Activated T-cell treated with anti-CD3 and anti-CD28 coated beads, Interleukin-2, amount 50 U/mL, for 72 hours (primary cell): Measurements from ENCODE around the gene PGLYRP3. TPM values are rescaled to one million over a fixed set of nuclear protein-coding genes. Genes with fewer than 3 reads are reported as not detected.
A peak's percentile ranks its signal among the peaks of the same experiment; 100 is the strongest.

Experiments used
- ATAC-seq, 2 donors: fragments of 150-1000 bp; cut with Tn5 transposase; replicated peaks in 1 of 2; 2 replicates each; pipeline ENCODE4 v1.10.0; 2021; ENCODE audit warnings: moderate library complexity in 2 of 2, mild to moderate bottlenecking in 1 of 2
- DNase-seq, 2 donors: peaks; one replicate each; pipeline ENCODE4 v3.0.0; 2021 to 2022; ENCODE audit warnings: mixed read lengths in 1 of 2
- H3K27ac Mint-ChIP-seq: one replicate; pipeline ENCODE4 v1.8.0; 2022; ENCODE audit warnings: mild to moderate bottlenecking, moderate library complexity, mixed read lengths
- H3K27me3 Mint-ChIP-seq: one replicate; pipeline ENCODE4 v1.8.0; 2022; ENCODE audit warnings: low read depth, mixed read lengths
- H3K36me3 Mint-ChIP-seq, 2 donors: one replicate each; pipeline ENCODE4 v1.8.0; 2022; ENCODE audit warnings: mixed read lengths in 2 of 2, mild to moderate bottlenecking in 1 of 2; ENCODE audit not compliant: insufficient read depth in 2 of 2
- H3K4me1 Mint-ChIP-seq: one replicate; pipeline ENCODE4 v1.8.0; 2022; ENCODE audit warnings: low read depth, mixed read lengths
- H3K4me3 Mint-ChIP-seq, 2 donors: one replicate each; pipeline ENCODE4 v1.8.0; 2022; ENCODE audit warnings: mild to moderate bottlenecking in 2 of 2, mixed read lengths in 2 of 2, moderate library complexity in 2 of 2
- H3K9me3 Mint-ChIP-seq, 2 donors: one replicate each; pipeline ENCODE4 v1.8.0; 2022; ENCODE audit warnings: mixed read lengths in 2 of 2
- total RNA-seq, 2 donors: library from RNA; stranded (reverse); gene quantifications; one replicate each; pipeline ENCODE4 v1.2.3, GENCODE V29; 2022

PGLYRP3 gene
- total RNA-seq, 2 donors from 2014 or later, result not detected

DNA sequence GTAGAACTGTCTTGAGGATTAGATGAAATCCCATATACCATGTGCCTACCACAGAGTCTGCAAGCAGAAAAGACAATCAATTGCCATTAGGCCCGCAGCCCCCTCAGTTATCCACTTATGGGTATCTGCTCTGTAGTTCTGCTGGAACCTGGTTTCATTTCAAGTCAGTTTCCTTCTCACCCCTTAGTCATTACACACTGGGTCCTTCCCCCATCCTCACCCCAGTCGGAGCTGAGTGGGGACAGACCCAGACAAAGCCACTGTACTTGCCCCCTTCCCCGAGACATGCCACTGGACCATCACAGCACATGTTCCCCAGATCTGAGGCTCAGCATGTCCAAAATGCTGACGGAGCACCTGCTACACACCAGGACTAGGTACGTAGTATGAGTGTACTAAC is 21.2 kb downstream of the PGLYRP3 start:
- H3K4me1 Mint-ChIP-seq, result peaks cover 28% of the 10 kb centered on the region
- ATAC-seq (peak; percentile 85 to 86), DNase-seq (peak; percentile 14 to 19)
- no peaks in the 10 kb centered on the region for H3K9me3 Mint-ChIP-seq
- H3K4me3 Mint-ChIP-seq, result peak overlapping the region in 1 of 2 donors; percentile 38
- H3K27me3 Mint-ChIP-seq, result peaks cover 21% of the 10 kb centered on the region
- no peak overlapping the region for H3K27ac Mint-ChIP-seq
- H3K36me3 Mint-ChIP-seq, result no peaks in the 10 kb centered on the region

DNA sequence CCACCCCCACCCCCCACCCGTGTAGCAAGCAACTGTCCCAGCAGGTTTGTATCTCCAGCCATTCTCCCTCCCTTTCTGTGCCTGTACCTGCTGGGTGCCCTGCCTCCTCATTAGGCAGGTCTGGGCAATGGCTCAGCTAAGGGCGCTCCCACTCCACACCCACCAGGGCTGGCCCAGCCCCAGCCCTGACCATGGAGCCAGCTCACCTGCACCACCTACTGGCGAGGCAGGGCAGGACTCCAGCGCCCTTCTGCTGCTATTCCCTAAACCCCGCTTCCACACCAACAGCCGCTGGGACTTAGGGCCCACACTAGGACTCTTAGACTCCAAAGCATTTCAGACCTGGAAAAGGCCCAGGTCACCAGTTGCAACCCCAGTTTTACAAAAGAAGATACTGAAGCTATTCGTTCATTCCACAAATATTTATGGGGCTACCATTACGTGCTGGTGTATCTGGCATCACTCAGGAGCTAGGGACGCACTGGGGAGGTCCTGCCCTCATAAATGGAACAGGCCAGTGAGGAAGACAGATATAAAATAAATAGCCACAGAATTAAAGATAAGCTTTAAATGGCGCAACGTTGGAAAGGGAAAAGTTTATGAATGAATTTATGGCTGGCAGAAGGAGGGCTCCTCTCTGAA is 24.0 kb downstream of the PGLYRP3 start:
- no peak overlapping the region for H3K4me3 Mint-ChIP-seq
- no peak overlapping the region for H3K27ac Mint-ChIP-seq
- H3K9me3 Mint-ChIP-seq, result no peaks in the 10 kb centered on the region
- peaks cover 21% of the 10 kb centered on the region for H3K4me1 Mint-ChIP-seq
- H3K36me3 Mint-ChIP-seq, result no peaks in the 10 kb centered on the region
- peaks cover 17% of the 10 kb centered on the region for H3K27me3 Mint-ChIP-seq
- peak in 1 of 2 donors; percentile 37 for ATAC-seq
- peak; percentile 22 to 35 for DNase-seq

DNA sequence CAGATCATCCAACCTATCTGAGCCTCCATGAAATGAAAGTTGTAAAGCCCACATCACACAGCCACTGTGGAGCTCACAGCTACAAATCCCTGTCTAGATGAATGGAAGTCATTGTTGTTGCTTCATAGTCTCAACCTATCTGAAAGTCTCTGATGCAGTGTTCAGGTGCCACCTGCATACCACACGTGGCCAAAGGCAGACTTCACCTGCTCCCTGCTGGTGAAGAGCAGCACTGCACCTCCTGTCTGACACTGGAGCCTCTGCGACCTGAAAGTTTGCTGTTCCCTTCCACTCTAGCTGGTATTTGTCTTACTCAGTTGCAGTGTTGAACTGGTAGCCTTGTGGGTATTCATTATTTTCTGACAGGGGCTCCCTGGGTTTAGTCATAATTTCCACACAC is 34.9 kb downstream of the PGLYRP3 start:
- no peak overlapping the region for H3K4me3 Mint-ChIP-seq
- H3K36me3 Mint-ChIP-seq, result no peaks in the 10 kb centered on the region
- H3K27me3 Mint-ChIP-seq, result peaks cover 12% of the 10 kb centered on the region
- H3K27ac Mint-ChIP-seq, result no peak overlapping the region
- H3K4me1 Mint-ChIP-seq, result no peaks in the 10 kb centered on the region
- no peaks in the 10 kb centered on the region for H3K9me3 Mint-ChIP-seq
- DNase-seq (peak; percentile 59 to 60), ATAC-seq (peak; percentile 72 to 77)

DNA sequence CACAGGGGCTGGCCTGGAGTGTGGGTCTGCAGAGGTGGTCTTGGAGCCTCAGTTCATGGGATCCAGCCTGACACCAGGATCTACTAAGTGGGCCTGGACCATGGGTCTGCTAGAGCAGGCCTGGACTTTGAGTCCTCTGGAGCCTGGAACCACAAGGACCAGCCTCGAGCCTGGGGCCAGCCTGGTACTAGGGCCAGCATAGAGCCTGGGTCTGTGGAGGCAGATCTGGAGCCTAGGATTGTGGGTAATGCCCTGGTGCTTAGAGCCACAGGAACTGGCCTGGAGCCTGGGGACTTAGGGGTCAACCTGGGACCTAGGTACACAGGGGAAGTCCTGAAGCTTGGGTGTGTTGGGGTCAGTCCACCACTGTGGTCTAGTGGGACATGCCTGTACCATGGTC is 40.6 kb downstream of the PGLYRP3 start:
- DNase-seq (no peak), ATAC-seq (no peak)
- H3K27me3 Mint-ChIP-seq, result peaks cover 19% of the 10 kb centered on the region
- H3K9me3 Mint-ChIP-seq, result peaks cover 0 to 1% of the 10 kb centered on the region in 2 donors
- H3K4me1 Mint-ChIP-seq, result no peaks in the 10 kb centered on the region
- no peak overlapping the region for H3K27ac Mint-ChIP-seq
- H3K4me3 Mint-ChIP-seq, result no peak overlapping the region
- no peaks in the 10 kb centered on the region for H3K36me3 Mint-ChIP-seq

DNA sequence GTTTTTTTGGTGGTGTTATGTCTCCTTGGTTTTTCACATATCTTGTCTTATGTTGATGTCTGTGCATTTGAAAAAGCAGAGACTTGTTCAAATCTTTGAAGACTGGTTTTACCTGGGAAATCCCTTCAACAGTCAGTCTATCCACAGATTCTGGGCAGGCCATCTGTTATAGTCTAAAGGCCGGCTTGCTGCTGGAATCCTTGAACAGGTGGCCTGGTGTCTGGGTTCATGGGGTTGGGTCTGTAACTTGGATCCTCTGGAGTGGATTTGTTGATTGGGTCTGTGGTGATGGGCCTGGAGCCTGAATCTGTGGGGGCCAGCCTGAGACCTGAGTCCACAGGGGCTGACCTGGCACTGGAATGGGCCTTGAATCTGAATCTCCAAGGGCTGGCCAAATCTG is 41.0 kb downstream of the PGLYRP3 start:
- Mint-ChIP-seq H3K27ac (no peak overlapping the region), H3K27me3 (peaks cover 23% of the 10 kb centered on the region), H3K36me3 (no peaks in the 10 kb centered on the region), H3K4me3 (no peak overlapping the region), H3K4me1 (no peaks in the 10 kb centered on the region), H3K9me3 (peaks cover 0 to 1% of the 10 kb centered on the region in 2 donors)
- ATAC-seq, result no peak
- DNase-seq, result no peak

DNA sequence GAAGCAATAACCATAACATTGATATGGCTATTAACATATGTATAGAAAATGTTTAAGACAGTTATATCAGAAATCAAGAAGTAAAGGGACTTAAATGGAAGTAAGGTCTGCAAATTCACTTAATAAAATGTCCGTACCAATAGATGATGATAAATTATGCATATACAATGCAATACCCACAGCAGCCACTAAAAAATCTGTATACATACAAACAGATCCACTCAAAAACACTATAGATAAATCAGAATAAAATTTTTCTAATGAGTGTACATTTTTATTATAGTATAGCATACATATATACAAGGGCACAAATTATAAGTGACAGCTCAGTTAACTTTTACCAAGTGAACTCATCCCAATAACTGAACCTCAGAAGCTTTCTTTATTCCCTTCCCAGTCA is 47.3 kb downstream of the PGLYRP3 start:
- no peak for DNase-seq
- H3K27me3 Mint-ChIP-seq, result peaks cover 74% of the 10 kb centered on the region
- no peak overlapping the region for H3K27ac Mint-ChIP-seq
- H3K9me3 Mint-ChIP-seq, result peaks cover 0 to 1% of the 10 kb centered on the region in 2 donors
- H3K4me3 Mint-ChIP-seq, result no peak overlapping the region
- H3K36me3 Mint-ChIP-seq, result no peaks in the 10 kb centered on the region
- peaks cover 30% of the 10 kb centered on the region for H3K4me1 Mint-ChIP-seq
- ATAC-seq, result no peak

DNA sequence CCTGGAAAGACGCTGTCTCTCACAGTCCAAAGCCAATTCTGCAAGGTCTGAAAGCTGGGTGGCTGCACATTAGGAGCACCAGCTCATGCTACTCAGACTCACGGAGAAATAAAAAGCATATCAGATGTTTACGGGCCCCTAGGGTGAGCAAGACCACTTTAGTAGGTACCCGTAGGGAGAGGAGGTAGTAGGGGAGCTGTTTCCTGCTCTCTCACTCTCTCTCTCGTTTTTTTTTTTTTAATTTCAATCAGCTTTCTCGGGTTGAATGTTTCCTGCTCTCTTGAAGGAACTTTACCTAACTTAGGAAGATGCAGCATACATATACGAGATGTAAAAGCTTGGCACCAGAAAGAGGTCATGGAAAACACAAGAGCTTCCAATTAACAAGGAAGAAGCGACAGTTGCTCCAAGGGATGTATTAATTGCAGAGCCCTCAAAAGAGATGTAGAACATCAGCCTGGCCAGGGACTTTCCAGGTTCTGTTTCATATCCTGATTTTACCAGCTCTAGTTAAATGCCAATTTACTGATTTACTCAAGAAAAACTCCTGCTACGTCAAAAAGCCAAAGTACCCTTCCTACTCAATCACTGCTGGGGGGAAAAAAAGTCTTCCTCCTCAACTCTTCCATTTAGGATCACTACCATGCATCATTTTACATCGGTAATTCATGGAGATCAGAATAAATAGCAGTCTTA is 50.1 kb downstream of the PGLYRP3 start:
- peak; percentile 24 to 31 for ATAC-seq
- no peak for DNase-seq
- H3K27ac Mint-ChIP-seq, result no peak overlapping the region
- peak overlapping the region; percentile 82 to 86 for H3K4me3 Mint-ChIP-seq
- peaks cover 79% of the 10 kb centered on the region for H3K27me3 Mint-ChIP-seq
- peaks cover 38% of the 10 kb centered on the region for H3K4me1 Mint-ChIP-seq
- no peaks in the 10 kb centered on the region for H3K36me3 Mint-ChIP-seq
- peaks cover 0 to under 1% of the 10 kb centered on the region in 2 donors for H3K9me3 Mint-ChIP-seq

DNA sequence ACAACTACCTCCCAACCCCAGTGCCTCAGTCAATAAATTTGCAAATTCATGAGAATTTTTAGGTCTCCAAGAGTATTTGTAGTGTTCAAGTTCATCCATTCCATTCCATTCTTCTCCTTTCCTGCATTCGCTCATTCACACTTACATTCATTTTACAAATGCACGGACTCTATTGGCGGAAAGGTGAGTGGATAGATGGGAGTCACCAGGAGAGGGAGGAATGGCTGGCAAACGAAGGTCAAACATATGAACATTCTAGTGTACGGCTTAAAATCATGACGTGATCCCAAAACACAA is 50.7 kb downstream of the PGLYRP3 start:
- no peaks in the 10 kb centered on the region for H3K9me3 Mint-ChIP-seq
- DNase-seq (no peak), ATAC-seq (no peak)
- H3K27me3 Mint-ChIP-seq, result peaks cover 73% of the 10 kb centered on the region
- H3K4me1 Mint-ChIP-seq, result peaks cover 38% of the 10 kb centered on the region
- peak overlapping the region; percentile 82 to 86 for H3K4me3 Mint-ChIP-seq
- H3K36me3 Mint-ChIP-seq, result no peaks in the 10 kb centered on the region
- no peak overlapping the region for H3K27ac Mint-ChIP-seq

DNA sequence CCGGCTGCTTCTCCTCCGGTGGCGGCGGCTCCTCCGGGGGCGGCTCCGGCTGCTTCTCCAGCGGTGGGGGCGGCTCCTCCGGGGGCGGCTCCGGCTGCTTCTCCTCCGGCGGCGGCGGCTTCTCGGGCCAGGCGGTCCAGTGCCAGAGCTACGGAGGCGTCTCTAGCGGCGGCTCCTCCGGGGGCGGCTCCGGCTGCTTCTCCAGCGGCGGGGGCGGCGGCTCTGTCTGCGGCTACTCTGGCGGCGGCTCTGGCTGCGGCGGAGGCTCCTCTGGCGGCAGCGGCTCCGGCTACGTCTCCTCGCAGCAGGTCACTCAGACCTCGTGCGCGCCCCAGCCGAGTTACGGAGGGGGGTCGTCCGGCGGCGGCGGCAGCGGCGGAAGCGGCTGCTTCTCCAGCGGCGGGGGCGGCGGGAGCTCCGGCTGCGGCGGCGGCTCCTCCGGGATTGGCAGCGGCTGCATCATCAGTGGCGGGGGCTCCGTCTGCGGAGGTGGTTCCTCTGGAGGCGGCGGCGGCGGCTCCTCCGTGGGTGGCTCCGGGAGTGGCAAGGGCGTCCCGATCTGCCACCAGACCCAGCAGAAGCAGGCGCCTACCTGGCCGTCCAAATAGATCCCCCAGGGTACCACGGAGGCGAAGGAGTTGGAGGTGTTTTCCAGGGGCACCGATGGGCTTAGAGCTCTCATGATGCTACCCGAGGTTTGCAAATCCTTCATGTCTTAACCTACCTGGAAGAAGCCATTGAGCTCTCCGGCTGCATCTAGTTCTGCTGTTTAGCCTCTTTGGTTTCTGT is 51.3 kb downstream of the PGLYRP3 start:
- ATAC-seq, result peak; percentile 26 to 39
- Mint-ChIP-seq H3K9me3 (no peaks in the 10 kb centered on the region), H3K4me3 (peak overlapping the region; percentile 82 to 86), H3K27me3 (peaks cover 67% of the 10 kb centered on the region), H3K36me3 (no peaks in the 10 kb centered on the region), H3K4me1 (peaks cover 38% of the 10 kb centered on the region), H3K27ac (no peak overlapping the region)
- peak; percentile 27 to 31 for DNase-seq

DNA sequence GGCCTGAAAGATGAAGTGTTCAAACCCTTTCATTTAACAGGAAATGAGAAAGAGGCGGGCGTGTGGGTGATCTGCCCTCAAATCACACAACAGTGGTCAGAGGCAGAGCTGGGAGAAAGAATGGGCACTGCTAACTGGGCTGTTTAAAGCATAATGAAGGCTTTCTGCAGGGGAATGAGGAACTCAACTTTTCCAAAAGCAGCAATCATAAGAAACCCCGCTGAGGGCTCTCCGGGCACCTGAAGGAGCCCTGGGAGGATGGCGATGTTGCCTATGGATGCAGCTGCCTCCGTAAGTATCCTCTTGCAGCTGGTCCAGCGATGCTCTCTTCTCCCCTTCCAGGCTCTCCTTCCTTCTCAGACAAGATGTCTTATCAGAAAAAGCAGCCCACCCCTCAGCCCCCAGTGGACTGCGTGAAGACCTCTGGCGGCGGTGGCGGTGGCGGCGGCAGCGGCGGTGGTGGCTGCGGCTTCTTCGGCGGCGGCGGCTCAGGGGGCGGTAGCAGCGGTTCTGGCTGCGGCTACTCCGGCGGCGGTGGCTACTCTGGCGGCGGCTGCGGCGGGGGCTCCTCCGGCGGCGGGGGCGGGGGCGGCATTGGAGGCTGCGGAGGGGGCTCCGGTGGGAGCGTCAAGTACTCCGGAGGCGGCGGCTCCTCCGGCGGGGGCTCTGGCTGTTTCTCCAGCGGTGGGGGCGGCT is 52.0 kb downstream of the PGLYRP3 start:
- H3K27ac Mint-ChIP-seq, result no peak overlapping the region
- ATAC-seq (peak; percentile 54 to 65), DNase-seq (peak; percentile 35 to 39)
- H3K9me3 Mint-ChIP-seq, result no peaks in the 10 kb centered on the region
- peaks cover 38% of the 10 kb centered on the region for H3K4me1 Mint-ChIP-seq
- H3K4me3 Mint-ChIP-seq, result peak overlapping the region; percentile 60 to 71
- H3K36me3 Mint-ChIP-seq, result no peaks in the 10 kb centered on the region
- H3K27me3 Mint-ChIP-seq, result peaks cover 60% of the 10 kb centered on the region

DNA sequence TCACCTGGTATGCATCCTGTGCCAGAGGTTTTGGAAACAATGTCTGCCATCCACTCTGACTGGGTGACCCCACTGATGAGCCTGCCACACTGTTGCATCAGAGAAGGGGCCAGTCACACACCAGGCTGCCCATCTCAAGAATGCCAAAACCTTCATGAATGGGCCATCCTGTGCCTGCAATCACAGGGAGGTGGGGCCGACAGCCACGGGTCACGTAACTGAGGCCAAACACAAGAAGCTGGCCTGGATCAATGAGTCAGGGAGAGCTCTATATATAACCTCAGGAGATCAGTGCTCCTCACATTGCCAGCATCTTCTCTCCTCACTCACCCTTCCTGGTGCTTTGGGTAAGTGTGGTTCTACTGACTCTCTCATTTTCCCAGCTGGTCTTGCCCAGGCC is 53.4 kb downstream of the PGLYRP3 start, which contains the start of gene LORICRIN:
Gene LORICRIN (plus strand): TSS at position 301 of the 400 bp plus-strand sequence. CDS start 1,263 bp downstream, outside the sequence.
- Mint-ChIP-seq H3K36me3 (no peaks in the 10 kb centered on the region), H3K9me3 (no peaks in the 10 kb centered on the region), H3K27ac (no peak within 1 kb of the TSS), H3K27me3 (peaks cover 50% of the 10 kb centered on the region), H3K4me3 (peak within 1 kb of the TSS; percentile 60 to 71), H3K4me1 (peaks cover 40% of the 10 kb centered on the region)
- DNase-seq (no peak), ATAC-seq (no peak)

DNA sequence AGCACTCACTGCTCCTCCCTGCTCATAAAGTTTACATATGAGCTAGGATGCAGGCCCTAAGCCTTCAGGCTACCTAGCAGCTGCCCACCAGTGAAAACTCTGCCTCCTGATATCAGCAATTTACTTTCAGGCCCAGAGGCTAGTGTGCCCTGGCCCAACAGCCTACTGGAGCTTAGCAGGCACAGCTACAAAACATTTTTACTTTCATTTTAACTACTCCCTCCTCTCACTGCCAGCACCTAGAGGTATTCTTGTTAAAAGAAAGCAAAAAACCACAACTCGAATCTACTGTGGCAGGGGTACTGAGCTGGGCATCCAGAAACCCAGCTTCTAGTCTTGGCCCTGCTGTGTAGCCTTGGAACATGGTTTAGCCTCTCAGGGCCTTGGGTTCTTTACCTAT is 59.1 kb downstream of the PGLYRP3 start:
- H3K4me3 Mint-ChIP-seq, result peak overlapping the region; percentile 9 to 12
- ATAC-seq (peak; percentile 49 to 62), DNase-seq (no peak)
- no peaks in the 10 kb centered on the region for H3K9me3 Mint-ChIP-seq
- no peak overlapping the region for H3K27ac Mint-ChIP-seq
- peaks cover 19% of the 10 kb centered on the region for H3K27me3 Mint-ChIP-seq
- peaks cover 11% of the 10 kb centered on the region for H3K4me1 Mint-ChIP-seq
- H3K36me3 Mint-ChIP-seq, result no peaks in the 10 kb centered on the region

DNA sequence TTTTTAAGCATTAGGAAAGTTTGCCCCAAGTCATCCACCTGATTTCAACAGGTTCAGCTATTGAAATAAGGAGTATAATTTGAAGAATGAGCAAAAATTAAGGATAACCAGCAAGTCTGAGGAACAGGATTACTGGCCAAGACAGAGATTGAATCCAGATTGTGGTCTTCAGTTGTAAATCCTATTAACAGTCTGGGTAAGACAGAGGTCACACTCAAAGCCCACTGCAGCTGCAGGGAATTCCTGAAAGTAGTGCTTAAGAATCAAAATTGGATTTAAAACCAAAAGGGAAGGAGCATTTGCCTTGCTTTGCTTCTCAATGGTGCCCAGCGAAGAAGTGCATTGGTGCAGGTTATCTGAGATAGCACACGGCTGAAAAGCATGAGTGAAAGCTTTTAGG is 59.7 kb downstream of the PGLYRP3 start:
- no peaks in the 10 kb centered on the region for H3K36me3 Mint-ChIP-seq
- no peaks in the 10 kb centered on the region for H3K9me3 Mint-ChIP-seq
- H3K27me3 Mint-ChIP-seq, result peaks cover 18% of the 10 kb centered on the region
- H3K4me3 Mint-ChIP-seq, result no peak overlapping the region
- no peak for DNase-seq
- no peak for ATAC-seq
- peaks cover 11% of the 10 kb centered on the region for H3K4me1 Mint-ChIP-seq
- H3K27ac Mint-ChIP-seq, result no peak overlapping the region
